GM18951 (cell line): ENCODE results near the gene TMEM179.

ENCODE experiments used
- POLR2A ChIP-seq: IDR thresholded peaks from 4 replicates; pipeline ENCODE4 v1.6.1; 2011; ENCODE audit warnings: mild to moderate bottlenecking; ENCODE audit not compliant: insufficient read length, insufficient read depth; ENCODE audit errors: extremely low read depth
- in situ Hi-C: fragments of 300-500 bp; cut with MboI; formaldehyde crosslinking; loops from one replicate; pipeline ENCODE4 v1.12.0; 2022; ENCODE audit warnings: low sequenced_read_pairs, mixed read lengths, inconsistent platforms; ENCODE audit not compliant: unreplicated experiment

Gene TMEM179

GRCh38 chr14:104590240-104590965 is 14.2 kb downstream of the TMEM179 start:
- TF ChIP-seq POLR2A: no peak
- in situ Hi-C loops: no loop called here

DNA sequence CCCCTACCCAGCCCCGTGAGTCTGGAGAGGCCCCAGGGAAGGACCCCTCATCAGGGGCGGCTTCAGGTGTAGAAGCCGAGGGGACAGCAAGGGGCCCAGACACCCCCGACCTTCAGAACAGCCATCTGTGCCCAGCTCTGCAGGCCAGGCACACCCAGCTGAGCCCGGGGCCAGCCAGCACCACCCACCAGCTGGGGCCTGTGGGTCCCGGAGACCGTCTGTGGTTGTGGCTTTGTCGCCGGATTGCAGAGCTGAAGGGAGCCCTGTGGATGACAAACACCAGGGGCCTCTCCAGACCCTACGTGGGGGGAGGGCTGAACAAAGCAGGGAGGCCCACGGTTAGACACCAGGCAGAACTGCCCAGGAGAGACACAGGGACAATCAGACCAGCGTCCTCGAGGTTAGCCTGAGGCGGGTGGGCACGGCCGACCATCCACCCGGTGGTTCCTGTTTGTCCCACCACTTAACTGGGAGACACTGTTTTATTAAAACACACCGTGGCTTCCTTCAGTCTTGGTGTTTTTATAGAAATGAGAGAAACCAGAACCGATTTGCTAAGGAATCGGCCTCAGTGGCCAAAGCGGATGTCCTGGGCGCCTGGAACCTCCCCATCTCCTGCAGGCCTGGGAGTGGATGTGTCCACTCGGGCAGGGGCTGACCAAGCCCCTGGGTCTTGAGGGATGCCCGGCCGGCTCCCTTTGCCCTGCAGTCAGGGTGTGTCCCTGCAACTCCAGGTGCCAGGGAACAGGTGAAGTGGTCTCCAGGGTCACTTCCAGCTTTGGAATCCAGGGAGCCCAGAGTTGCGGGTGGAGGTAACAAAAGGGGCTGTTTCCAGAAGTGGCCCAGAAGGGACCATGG is 15.0 kb downstream of the TMEM179 start:
- TF ChIP-seq POLR2A: no peak

GRCh38 chr14:104588066-104588857 is 16.3 kb downstream of the TMEM179 start:
- in situ Hi-C loops: no loop called here

More for the DNA sequence above, 15.0 kb downstream of the TMEM179 start:
- in situ Hi-C loops: no loop called here

GRCh38 chr14:104587641-104588040 is 16.9 kb downstream of the TMEM179 start:
- TF ChIP-seq POLR2A: no peak
- in situ Hi-C loops: no loop called here

More at GRCh38 chr14:104588066-104588857, 16.3 kb downstream of the TMEM179 start:
- no peak for TF ChIP-seq POLR2A

GRCh38 chr14:104586832-104587620 is 17.5 kb downstream of the TMEM179 start:
- TF ChIP-seq POLR2A: no peak
- in situ Hi-C loops: no loop called here

DNA sequence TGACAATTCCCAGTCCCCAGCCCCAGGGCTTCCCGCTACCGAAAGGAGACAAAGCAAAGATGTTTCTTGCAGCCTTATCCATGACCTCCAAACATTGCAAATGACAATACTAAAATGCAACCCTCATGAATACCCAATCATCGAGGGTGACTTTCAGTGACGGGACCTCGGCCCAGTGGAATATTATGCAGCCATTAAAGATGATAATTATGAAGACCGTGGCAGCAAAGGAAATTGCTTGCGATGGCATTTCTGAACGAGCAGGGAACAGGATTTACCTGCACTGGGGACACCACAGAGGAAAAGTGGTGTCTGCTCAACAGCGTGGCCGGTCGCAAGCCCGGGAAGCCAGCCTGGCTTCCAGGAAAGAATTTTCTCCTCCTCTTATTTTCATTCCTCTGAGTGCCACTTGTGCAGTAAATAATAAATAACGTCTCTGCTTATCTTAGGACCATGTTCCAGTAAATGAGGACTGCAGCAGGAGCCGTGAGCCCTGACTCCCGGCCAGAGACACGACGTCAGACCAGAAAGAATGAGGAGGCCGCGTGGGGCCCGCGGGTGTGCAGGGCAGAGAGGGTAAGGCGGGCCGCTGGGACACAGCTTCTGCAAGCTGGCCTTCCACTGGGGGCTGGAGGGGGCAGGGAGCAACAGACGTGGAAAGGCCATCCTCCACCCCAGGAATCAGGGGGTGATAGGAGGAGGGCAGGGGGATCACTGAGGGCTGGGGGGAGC is 18.4 kb downstream of the TMEM179 start:
- no peak for TF ChIP-seq POLR2A
- in situ Hi-C loops: no loop called here

DNA sequence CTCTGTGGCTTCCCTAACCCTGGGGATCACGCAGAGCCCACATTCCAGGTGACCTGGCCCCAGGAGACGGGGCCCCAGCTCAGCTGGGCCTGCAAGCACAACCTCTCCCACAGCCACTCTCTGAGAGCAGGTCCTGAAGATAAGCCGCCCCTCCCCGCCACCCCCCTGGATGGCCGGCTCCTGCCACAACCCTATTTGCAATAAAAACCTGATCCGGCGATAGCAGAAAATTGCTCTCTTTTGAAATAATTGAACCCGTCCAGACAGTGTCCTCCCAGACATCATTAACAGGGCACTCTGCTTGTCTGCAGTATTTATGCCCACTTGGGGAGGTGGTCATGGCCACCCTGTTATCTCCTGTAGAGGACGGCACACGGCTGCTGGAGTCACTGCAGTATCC is 20.0 kb downstream of the TMEM179 start:
- TF ChIP-seq POLR2A: no peak
- in situ Hi-C loops: no loop called here

GRCh38 chr14:104583424-104584306 is 20.9 kb downstream of the TMEM179 start:
- in situ Hi-C loops: no loop called here
- no peak for TF ChIP-seq POLR2A

DNA sequence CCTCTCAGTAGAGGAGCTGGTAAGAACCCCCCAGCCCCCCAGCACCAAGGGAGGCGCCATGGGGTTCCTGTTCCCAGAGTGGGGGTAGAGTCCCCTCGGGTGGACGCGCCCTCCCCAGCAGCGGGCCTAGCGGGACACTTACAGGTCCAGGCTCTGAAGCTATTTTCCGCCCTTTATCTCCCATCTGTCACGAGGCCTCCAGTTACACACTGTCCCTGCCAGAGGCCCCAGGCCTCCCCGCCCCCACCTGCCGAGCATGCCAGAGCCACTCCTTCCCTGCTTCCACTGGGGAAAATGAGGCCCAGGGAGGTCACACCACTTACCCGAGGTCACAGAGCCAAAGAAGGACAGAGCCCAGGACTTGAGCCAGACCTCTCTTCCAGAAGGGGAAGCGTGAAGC is 21.9 kb downstream of the TMEM179 start:
- in situ Hi-C loops: no loop called here
- no peak for TF ChIP-seq POLR2A

- in situ Hi-C loops: no loop called here
- TF ChIP-seq POLR2A: no peak
These were observed 22.6 kb downstream of the TMEM179 start for GRCh38 chr14:104582005-104582404.

- no peak for TF ChIP-seq POLR2A
- in situ Hi-C loops: no loop called here
These were observed 23.1 kb downstream of the TMEM179 start for GRCh38 chr14:104581521-104581920.
